A549 treated with dexamethasone at 1 μM for 4 hours (cell line): ENCODE results near the gene TMPRSS11E. TPM values are rescaled to one million over a fixed set of nuclear protein-coding genes. Genes with fewer than 3 reads are reported as not detected.

ENCODE experiments used
- total RNA-seq: library from RNA; stranded (reverse); fragments of 200-300 nt; extraction: Qiagen RNA extraction; gene quantifications from 5 replicates; pipeline ENCODE4 v1.2.3, GENCODE V29; 2022

TMPRSS11E gene, protein sequence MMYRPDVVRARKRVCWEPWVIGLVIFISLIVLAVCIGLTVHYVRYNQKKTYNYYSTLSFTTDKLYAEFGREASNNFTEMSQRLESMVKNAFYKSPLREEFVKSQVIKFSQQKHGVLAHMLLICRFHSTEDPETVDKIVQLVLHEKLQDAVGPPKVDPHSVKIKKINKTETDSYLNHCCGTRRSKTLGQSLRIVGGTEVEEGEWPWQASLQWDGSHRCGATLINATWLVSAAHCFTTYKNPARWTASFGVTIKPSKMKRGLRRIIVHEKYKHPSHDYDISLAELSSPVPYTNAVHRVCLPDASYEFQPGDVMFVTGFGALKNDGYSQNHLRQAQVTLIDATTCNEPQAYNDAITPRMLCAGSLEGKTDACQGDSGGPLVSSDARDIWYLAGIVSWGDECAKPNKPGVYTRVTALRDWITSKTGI
- 0.03 to 0.06 TPM in 2 of 5 replicates, not detected in the others for total RNA-seq

GRCh38 chr4:68447201-68447600, at the start of gene TMPRSS11E:
TMPRSS11E (plus strand) TSS chr4:68447463; CDS start chr4:68447513, 50 bp downstream.

Other genes with a start within 250 kb of the TMPRSS11E start
- gene TMPRSS11B, start 201.8 kb upstream of the TMPRSS11E start, total RNA-seq = not detected in 5 replicates
- 32.8 to 37.8 TPM (median 35.5 TPM) in 5 replicates for gene YTHDC1, start 97.4 kb upstream of the TMPRSS11E start, total RNA-seq
- gene UGT2B17, start 128.9 kb downstream of the TMPRSS11E start, total RNA-seq = not detected in 5 replicates
- 0.04 to 0.14 TPM (median 0.13 TPM) in 5 replicates for gene UGT2B15, start 223.2 kb downstream of the TMPRSS11E start, total RNA-seq